ENCODE measurements around the gene ACTL9. TPM values are rescaled to one million over a fixed set of nuclear protein-coding genes. Genes with fewer than 3 reads are reported as not detected.
"Not testable (repeated sequence)": the region's sequence is repeated elsewhere in the genome, so short reads cannot be mapped to it uniquely, and the experiment has no call there.

The ACTL9 gene, protein sequence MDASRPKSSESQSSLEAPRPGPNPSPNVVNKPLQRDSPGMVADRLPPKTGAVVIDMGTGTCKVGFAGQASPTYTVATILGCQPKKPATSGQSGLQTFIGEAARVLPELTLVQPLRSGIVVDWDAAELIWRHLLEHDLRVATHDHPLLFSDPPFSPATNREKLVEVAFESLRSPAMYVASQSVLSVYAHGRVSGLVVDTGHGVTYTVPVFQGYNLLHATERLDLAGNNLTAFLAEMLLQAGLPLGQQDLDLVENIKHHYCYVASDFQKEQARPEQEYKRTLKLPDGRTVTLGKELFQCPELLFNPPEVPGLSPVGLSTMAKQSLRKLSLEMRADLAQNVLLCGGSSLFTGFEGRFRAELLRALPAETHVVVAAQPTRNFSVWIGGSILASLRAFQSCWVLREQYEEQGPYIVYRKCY
- not detected for polyA plus RNA-seq (2013, experiment 1 of 2)
- not detected for polyA plus RNA-seq (2013, experiment 2 of 2)

GRCh38 chr19:8698433-8699063, at the start of gene ACTL9:
Gene ACTL9 (minus strand): TSS chr19:8698795. CDS start chr19:8698701, 94 bp downstream.
- Histone ChIP-seq H3K36me3 (ENCODE audit: control insufficient read depth, insufficient read depth, low read length) (no peaks in the 10 kb centered on the region), H3K4me1 (ENCODE audit: control insufficient read depth, insufficient read depth, low read length, poor library complexity, severe bottlenecking) (no peaks in the 10 kb centered on the region), H3K27ac (ENCODE audit: low read depth, low read length, severe bottlenecking) (no peak within 1 kb of the TSS), H3K4me3 (ENCODE audit: extremely low read depth, insufficient read depth, low read length, poor library complexity, severe bottlenecking) (no peak within 1 kb of the TSS), H3K9me3 (ENCODE audit: control insufficient read depth, low read length) (no peaks in the 10 kb centered on the region)
- 75 to 77% methylated on average over 16 to 19 of the region's 23 CpGs for WGBS, 2 experiments (ENCODE audit: insufficient coverage in 2 of 2)

DNA sequence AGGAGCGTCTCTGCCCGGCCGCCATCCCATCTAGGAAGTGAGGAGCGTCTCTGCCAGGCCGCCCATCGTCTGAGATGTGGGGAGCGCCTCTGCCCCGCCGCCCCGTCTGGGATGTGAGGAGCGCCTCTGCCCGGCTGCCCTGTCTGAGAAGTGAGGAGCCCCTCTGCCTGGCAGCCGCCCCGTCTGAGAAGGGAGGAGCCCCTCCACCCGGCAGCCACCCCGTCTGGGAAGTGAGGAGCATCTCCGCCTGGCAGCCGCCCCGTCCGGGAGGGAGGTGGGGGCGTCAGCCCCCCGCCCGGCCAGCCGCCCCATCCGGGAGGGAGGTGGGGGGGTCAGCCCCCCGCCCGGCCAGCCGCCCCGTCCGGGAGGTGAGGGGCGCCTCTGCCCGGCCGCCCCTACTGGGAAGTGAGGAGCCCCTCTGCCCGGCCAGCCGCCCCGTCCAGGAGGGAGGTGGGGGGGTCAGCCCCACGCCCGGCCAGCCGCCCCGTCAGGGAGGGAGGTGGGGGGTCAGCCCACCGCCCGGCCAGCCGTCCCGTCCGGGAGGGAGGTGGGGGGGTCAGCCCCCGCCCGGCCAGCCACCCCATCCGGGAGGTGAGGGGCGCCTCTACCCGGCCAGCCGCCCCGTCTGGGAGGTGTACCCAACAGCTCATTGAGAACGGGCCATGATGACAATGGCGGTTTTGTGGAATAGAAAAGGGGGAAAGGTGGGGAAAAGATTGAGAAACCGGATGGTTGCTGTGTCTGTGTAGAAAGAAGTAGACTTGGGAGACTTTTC, 40.9 kb upstream of the ACTL9 start:
- H3K4me1 ChIP-seq (ENCODE audit: control insufficient read depth, insufficient read depth, low read length, poor library complexity, severe bottlenecking); H3K4me3 ChIP-seq (ENCODE audit: extremely low read depth, insufficient read depth, low read length, poor library complexity, severe bottlenecking); H3K27ac ChIP-seq (ENCODE audit: low read depth, low read length, severe bottlenecking); H3K36me3 ChIP-seq (ENCODE audit: control insufficient read depth, insufficient read depth, low read length): not testable (repeated sequence)
- WGBS, 2 experiments (ENCODE audit: insufficient coverage in 2 of 2): 92 to 98% methylated on average over 2 to 9 of the region's 55 CpGs
- peaks cover 15% of the 10 kb centered on the region for H3K9me3 ChIP-seq (ENCODE audit: control insufficient read depth, low read length)

GRCh38 chr19:8738377-8738776, 39.8 kb upstream of the ACTL9 start:
- no peaks in the 10 kb centered on the region for H3K36me3 ChIP-seq (ENCODE audit: control insufficient read depth, insufficient read depth, low read length)
- WGBS, 2 experiments (ENCODE audit: insufficient coverage in 2 of 2): 69 to 100% methylated on average over 1 to 2 of the region's 8 CpGs
- H3K27ac ChIP-seq (ENCODE audit: low read depth, low read length, severe bottlenecking): no peak overlapping the region
- peaks cover 24% of the 10 kb centered on the region for H3K9me3 ChIP-seq (ENCODE audit: control insufficient read depth, low read length)
- H3K4me3 ChIP-seq (ENCODE audit: extremely low read depth, insufficient read depth, low read length, poor library complexity, severe bottlenecking): no peak overlapping the region
- no peaks in the 10 kb centered on the region for H3K4me1 ChIP-seq (ENCODE audit: control insufficient read depth, insufficient read depth, low read length, poor library complexity, severe bottlenecking)

- Histone ChIP-seq H3K4me1 (ENCODE audit: control insufficient read depth, insufficient read depth, low read length, poor library complexity, severe bottlenecking) (no peaks in the 10 kb centered on the region), H3K27ac (ENCODE audit: low read depth, low read length, severe bottlenecking) (no peak overlapping the region), H3K36me3 (ENCODE audit: control insufficient read depth, insufficient read depth, low read length) (no peaks in the 10 kb centered on the region), H3K4me3 (ENCODE audit: extremely low read depth, insufficient read depth, low read length, poor library complexity, severe bottlenecking) (no peak overlapping the region), H3K9me3 (ENCODE audit: control insufficient read depth, low read length) (peaks cover 35% of the 10 kb centered on the region)
- 78 to 82% methylated on average over 17 to 19 of the region's 19 CpGs for WGBS, 2 experiments (ENCODE audit: insufficient coverage in 2 of 2)
These were observed 33.0 kb upstream of the ACTL9 start for GRCh38 chr19:8731428-8732169.

DNA sequence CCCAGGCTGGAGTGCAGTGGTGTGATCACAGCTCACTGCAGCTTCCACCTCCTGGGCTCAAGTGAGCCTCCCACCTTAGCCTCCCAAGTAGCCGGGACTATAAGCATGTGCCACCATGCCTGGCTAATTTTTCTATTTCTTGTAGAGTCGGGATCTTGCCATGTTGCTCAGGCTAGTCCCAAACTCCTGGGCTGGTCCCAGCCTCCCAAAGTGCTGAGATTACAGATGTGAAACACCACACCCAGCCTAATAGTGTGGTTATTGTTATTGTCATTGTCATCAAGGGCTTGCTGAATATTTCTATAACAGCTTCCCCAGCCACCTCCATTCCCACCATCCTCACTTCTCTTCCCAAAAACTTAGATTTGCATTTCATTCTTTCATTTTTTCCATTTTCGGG, 25.7 kb upstream of the ACTL9 start:
- no peaks in the 10 kb centered on the region for H3K36me3 ChIP-seq (ENCODE audit: control insufficient read depth, insufficient read depth, low read length)
- H3K4me1 ChIP-seq (ENCODE audit: control insufficient read depth, insufficient read depth, low read length, poor library complexity, severe bottlenecking): no peaks in the 10 kb centered on the region
- no peak overlapping the region for H3K27ac ChIP-seq (ENCODE audit: low read depth, low read length, severe bottlenecking)
- 48 to 61% methylated on average over 2 to 3 of the region's 3 CpGs for WGBS, 2 experiments (ENCODE audit: insufficient coverage in 2 of 2)
- peaks cover 44% of the 10 kb centered on the region for H3K9me3 ChIP-seq (ENCODE audit: control insufficient read depth, low read length)
- no peak overlapping the region for H3K4me3 ChIP-seq (ENCODE audit: extremely low read depth, insufficient read depth, low read length, poor library complexity, severe bottlenecking)

DNA sequence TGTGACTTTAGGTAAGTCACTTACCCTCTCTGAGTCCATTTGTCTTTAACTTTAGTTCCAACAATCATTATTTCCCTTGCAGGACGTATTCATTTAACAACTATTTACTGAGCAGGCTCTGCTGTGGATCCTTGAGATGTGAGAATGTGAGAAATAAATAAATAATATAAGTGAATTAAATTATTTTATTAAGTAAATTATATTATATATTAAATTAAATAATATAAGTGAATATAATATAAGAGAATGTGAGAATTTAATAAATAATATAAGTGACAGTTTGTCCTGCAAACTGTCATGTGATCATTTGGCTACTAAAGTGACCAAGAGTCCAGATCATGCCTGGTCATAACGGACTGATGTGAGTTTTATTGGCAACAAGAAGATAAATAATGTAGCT, 23.4 kb upstream of the ACTL9 start:
- peaks cover 47% of the 10 kb centered on the region for H3K9me3 ChIP-seq (ENCODE audit: control insufficient read depth, low read length)
- no peak overlapping the region for H3K4me3 ChIP-seq (ENCODE audit: extremely low read depth, insufficient read depth, low read length, poor library complexity, severe bottlenecking)
- H3K36me3 ChIP-seq (ENCODE audit: control insufficient read depth, insufficient read depth, low read length): no peaks in the 10 kb centered on the region
- WGBS, 2 experiments (ENCODE audit: insufficient coverage in 2 of 2): 0% methylated on average over 1 of the region's 2 CpGs; no CpG with 5 or more reads in 1 of the 2 experiments
- H3K4me1 ChIP-seq (ENCODE audit: control insufficient read depth, insufficient read depth, low read length, poor library complexity, severe bottlenecking): no peaks in the 10 kb centered on the region
- no peak overlapping the region for H3K27ac ChIP-seq (ENCODE audit: low read depth, low read length, severe bottlenecking)

DNA sequence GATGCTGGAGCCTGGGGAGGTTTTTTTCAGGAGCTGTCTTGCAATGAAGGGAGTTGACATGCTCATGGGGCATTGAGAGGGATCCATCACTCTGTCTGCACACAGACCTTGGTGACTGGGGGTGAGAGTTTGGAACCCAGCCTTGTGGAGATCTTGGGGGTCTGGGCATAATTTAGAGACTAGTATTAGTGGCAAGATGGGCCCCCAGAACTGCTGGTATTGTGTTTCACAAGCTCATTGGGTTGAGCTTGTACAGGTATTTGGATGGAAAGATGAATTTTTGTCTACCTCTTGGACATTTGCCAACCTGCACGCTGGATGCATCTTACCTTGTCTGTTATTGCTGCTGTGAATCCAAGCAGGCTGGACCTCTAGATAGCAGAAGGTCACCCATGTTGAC, 22.7 kb upstream of the ACTL9 start, which contains the start of gene OR2Z1:
Gene OR2Z1 (plus strand): TSS at position 301 of the 400 bp plus-strand sequence. CDS start 9,395 bp downstream, outside the sequence.
- Histone ChIP-seq H3K4me3 (ENCODE audit: extremely low read depth, insufficient read depth, low read length, poor library complexity, severe bottlenecking) (no peak within 1 kb of the TSS), H3K4me1 (ENCODE audit: control insufficient read depth, insufficient read depth, low read length, poor library complexity, severe bottlenecking) (no peaks in the 10 kb centered on the region), H3K27ac (ENCODE audit: low read depth, low read length, severe bottlenecking) (no peak within 1 kb of the TSS), H3K36me3 (ENCODE audit: control insufficient read depth, insufficient read depth, low read length) (no peaks in the 10 kb centered on the region), H3K9me3 (ENCODE audit: control insufficient read depth, low read length) (peaks cover 43% of the 10 kb centered on the region)
- WGBS, 2 experiments (ENCODE audit: insufficient coverage in 2 of 2): 40 to 46% methylated on average over 1 of the region's 1 CpG

- not testable (repeated sequence) for H3K4me1 ChIP-seq (ENCODE audit: control insufficient read depth, insufficient read depth, low read length, poor library complexity, severe bottlenecking); H3K36me3 ChIP-seq (ENCODE audit: control insufficient read depth, insufficient read depth, low read length); H3K4me3 ChIP-seq (ENCODE audit: extremely low read depth, insufficient read depth, low read length, poor library complexity, severe bottlenecking); H3K9me3 ChIP-seq (ENCODE audit: control insufficient read depth, low read length); H3K27ac ChIP-seq (ENCODE audit: low read depth, low read length, severe bottlenecking)
- 66 to 81% methylated on average over 4 to 6 of the region's 7 CpGs for WGBS, 2 experiments (ENCODE audit: insufficient coverage in 2 of 2)
These were observed 11.7 kb upstream of the ACTL9 start for GRCh38 chr19:8710337-8710736.

GRCh38 chr19:8705742-8706141, 7.1 kb upstream of the ACTL9 start:
- H3K36me3 ChIP-seq (ENCODE audit: control insufficient read depth, insufficient read depth, low read length): no peaks in the 10 kb centered on the region
- no peak overlapping the region for H3K27ac ChIP-seq (ENCODE audit: low read depth, low read length, severe bottlenecking)
- no peaks in the 10 kb centered on the region for H3K4me1 ChIP-seq (ENCODE audit: control insufficient read depth, insufficient read depth, low read length, poor library complexity, severe bottlenecking)
- H3K9me3 ChIP-seq (ENCODE audit: control insufficient read depth, low read length): peaks cover 1% of the 10 kb centered on the region
- no peak overlapping the region for H3K4me3 ChIP-seq (ENCODE audit: extremely low read depth, insufficient read depth, low read length, poor library complexity, severe bottlenecking)
- 59 to 66% methylated on average over 4 of the region's 5 CpGs for WGBS, 2 experiments (ENCODE audit: insufficient coverage in 2 of 2)

DNA sequence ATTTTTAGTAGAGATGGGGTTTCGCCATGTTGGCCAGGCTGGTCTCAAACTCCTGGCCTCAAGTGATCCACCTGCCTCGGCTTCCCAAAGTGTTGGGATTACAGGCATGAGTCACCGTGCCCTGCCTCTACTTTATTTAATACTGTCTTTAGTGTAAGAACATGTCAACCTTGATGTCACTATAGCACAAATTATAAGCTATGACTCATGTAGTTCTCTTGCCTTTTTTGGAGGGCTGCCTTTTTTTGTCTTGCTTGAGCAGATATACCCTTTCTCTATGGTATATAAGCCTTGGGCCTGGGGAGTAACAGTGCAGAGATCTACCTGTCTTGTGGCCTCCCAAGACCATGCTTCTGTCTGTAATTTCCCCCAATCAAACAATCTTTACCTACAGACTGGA, 6.7 kb upstream of the ACTL9 start:
- not testable (repeated sequence) for H3K4me3 ChIP-seq (ENCODE audit: extremely low read depth, insufficient read depth, low read length, poor library complexity, severe bottlenecking); H3K27ac ChIP-seq (ENCODE audit: low read depth, low read length, severe bottlenecking); H3K9me3 ChIP-seq (ENCODE audit: control insufficient read depth, low read length); H3K36me3 ChIP-seq (ENCODE audit: control insufficient read depth, insufficient read depth, low read length); H3K4me1 ChIP-seq (ENCODE audit: control insufficient read depth, insufficient read depth, low read length, poor library complexity, severe bottlenecking)
- WGBS, 2 experiments (ENCODE audit: insufficient coverage in 2 of 2): 100% methylated on average over 1 of the region's 3 CpGs; no CpG with 5 or more reads in 1 of the 2 experiments

Data from mesodermal cell (in vitro differentiated cells).